HL-60/S4 treated with phorbol 12-myristate 13-acetate at 8.2 ng/mL for 4 days and 3 days (cell line): ENCODE measurements around the gene PAEP.

Source experiments
- in situ Hi-C: fragments of 300-500 bp; cut with MboI; formaldehyde crosslinking; loops from 2 replicates; pipeline ENCODE4 v1.15.0; 2022; ENCODE audit warnings: low sequenced_read_pairs

Gene PAEP

GRCh38 chr9:135612981-135613910, 51.7 kb downstream of the PAEP start:
- in situ Hi-C loops: no loop called here

- in situ Hi-C loops: no loop called here
Measured at GRCh38 chr9:135613946-135614805, 52.6 kb downstream of the PAEP start.

DNA sequence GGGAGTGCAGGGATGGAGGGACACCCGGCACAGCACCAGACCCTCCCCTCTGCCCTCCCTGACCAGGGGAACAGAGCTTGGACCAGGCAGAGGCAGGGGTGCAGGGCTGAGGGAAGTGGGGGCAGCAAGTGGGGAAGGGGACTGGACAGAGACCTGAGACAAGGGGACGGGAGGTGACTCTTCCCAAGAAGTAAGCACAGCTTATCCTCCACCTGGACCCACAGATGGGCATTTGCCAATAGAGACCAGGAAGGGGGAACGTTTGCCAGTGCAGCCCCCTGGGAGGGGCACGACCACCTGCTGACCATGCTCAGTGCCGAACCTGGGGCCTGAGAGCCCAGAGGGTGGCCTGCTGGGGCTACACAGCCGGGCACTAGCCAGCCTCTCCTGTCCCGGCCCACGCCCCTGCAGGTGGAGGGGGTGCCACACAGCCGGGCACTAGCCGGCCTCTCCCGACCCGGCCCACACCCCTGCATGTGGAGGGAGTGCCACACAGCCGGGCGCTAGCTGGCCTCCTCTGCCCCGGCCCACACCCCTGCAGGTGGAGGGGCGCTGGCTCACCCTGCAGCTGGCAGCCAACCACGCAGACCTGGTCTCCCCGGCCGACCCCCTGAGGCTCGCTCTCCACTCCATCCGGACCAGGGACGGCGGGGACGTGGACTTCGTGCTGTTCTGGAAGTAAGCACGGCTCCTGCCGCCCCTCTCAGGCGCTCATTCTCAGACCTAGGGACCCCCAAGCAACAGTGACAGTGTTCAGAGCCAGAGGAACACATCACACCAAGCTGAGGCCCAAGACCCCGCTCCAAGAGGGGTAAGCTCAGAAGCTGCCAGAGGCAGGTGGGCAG, 53.5 kb downstream of the PAEP start:
- in situ Hi-C loops: no loop called here

DNA sequence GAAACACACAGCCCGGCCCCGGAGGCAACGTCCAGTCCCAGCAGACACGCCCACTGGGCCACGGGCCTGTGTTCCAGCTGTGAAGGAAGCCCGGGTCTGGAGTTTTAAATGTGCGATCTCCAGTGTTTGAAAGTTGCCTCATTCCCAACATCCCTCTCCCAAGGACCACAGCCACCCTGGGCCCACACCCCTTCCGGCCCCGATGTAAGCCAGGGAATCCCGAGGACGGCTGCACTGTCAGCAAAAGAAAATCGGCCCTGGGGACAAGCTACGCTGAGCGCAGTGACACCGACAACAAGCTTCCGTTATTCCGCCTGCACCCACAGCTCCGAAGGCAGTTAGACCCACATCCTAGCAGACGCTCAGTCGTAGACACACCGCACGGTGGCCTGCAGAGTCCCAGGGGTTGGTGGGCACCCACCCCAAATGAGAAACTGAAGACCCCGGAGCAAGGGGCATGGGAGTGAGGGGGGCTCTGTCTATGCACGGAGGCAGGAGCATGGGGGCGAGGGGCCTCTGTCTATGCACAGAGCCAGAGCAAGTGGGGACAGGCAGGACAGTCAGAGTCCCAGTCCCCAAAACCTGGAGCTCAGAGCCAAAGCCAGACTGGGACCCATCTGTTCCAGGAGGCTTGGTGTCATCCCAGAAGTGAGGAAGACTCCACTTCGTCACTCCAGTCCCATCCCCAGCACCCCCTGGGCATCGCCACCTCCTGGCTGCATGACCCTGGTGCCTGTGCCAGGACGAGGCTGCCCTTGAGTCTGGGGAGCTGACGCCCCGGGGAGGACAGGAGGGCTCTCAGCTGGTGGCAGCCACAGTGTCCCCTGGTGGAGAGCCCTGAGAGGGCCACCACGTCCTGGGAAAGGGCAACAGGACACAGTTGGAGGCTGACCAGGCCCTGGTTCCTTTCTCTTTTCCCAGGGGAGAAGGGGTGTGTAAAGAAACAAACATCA, 54.4 kb downstream of the PAEP start:
- in situ Hi-C loops: no loop called here
